ENCODE results near the gene MAMLD1. TPM values are rescaled to one million over a fixed set of nuclear protein-coding genes. Genes with fewer than 3 reads are reported as not detected.

Gene MAMLD1
- total and polyA plus RNA-seq, 4 donors, result 0.59 to 1.1 (median 0.76) TPM

DNA sequence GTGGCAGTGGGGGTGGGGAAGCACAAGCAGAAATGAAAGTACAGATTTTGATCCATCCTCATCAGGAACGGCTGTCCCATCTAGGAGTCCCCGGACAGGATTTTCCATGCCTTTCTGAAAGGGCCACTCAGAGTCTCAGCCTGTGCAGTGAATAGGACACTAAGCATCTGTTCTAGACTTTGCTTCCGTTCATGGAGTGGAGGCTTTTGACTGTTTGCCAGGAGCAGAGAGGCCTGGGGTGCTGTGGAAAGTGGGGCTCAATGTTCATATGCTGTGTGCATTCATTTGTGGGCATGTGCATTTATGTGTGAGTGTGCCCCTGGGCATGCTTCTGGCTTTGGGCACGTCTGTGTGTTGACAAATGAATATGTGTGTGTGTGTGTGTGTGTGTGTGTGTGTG lies 25.6 kb upstream of the MAMLD1 start:
- 66% methylated on average over 4 of the region's 4 CpGs for WGBS
- Histone ChIP-seq H3K27me3 (ENCODE audit: control insufficient read depth in 4 of 4, insufficient read depth in 4 of 4, low read length in 3 of 4) (no peaks in the 10 kb centered on the region), H3K9me3 (ENCODE audit: control insufficient read depth in 4 of 4, low read length in 3 of 4) (no peaks in the 10 kb centered on the region), H3K4me1 (ENCODE audit: control insufficient read depth in 4 of 4, insufficient read depth in 4 of 4, low read length in 3 of 4) (peaks cover 0 to 6% (median 0%) of the 10 kb centered on the region in 4 donors), H3K36me3 (ENCODE audit: control insufficient read depth in 4 of 4, insufficient read depth in 3 of 4, low read depth in 1 of 4, low read length in 3 of 4) (no peaks in the 10 kb centered on the region), H3K4me3 (ENCODE audit: low read depth in 1 of 3, low read length in 3 of 3) (no peak overlapping the region), H3K9ac (ENCODE audit: low read depth in 1 of 2, low read length in 2 of 2) (no peak overlapping the region), H3K27ac (ENCODE audit: low read depth in 1 of 2, low read length in 2 of 2) (no peak overlapping the region)
- DNase-seq (ENCODE audit: low spot score), result no peak
- TF ChIP-seq HNF4A (conservative IDR thresholded peaks at IDR 0.05), result no peak
- TF ChIP-seq YY1 (IDR thresholded peaks at IDR 0.05), result no peak
- TF ChIP-seq, protein P1, sequence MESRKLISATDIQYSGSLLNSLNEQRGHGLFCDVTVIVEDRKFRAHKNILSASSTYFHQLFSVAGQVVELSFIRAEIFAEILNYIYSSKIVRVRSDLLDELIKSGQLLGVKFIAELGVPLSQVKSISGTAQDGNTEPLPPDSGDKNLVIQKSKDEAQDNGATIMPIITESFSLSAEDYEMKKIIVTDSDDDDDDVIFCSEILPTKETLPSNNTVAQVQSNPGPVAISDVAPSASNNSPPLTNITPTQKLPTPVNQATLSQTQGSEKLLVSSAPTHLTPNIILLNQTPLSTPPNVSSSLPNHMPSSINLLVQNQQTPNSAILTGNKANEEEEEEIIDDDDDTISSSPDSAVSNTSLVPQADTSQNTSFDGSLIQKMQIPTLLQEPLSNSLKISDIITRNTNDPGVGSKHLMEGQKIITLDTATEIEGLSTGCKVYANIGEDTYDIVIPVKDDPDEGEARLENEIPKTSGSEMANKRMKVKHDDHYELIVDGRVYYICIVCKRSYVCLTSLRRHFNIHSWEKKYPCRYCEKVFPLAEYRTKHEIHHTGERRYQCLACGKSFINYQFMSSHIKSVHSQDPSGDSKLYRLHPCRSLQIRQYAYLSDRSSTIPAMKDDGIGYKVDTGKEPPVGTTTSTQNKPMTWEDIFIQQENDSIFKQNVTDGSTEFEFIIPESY (IDR thresholded peaks at IDR 0.05), result no peak
- no peak for TF ChIP-seq FOXA1 (IDR thresholded peaks at IDR 0.05)
- no peak for TF ChIP-seq HNF4G (IDR thresholded peaks at IDR 0.05)
- TF ChIP-seq FOXA2 (IDR thresholded peaks at IDR 0.05), result no peak
- no peak for TF ChIP-seq RAD21 (IDR thresholded peaks at IDR 0.05)
- TF ChIP-seq RXRA (IDR thresholded peaks at IDR 0.05), result no peak
- TF ChIP-seq, protein P2, sequence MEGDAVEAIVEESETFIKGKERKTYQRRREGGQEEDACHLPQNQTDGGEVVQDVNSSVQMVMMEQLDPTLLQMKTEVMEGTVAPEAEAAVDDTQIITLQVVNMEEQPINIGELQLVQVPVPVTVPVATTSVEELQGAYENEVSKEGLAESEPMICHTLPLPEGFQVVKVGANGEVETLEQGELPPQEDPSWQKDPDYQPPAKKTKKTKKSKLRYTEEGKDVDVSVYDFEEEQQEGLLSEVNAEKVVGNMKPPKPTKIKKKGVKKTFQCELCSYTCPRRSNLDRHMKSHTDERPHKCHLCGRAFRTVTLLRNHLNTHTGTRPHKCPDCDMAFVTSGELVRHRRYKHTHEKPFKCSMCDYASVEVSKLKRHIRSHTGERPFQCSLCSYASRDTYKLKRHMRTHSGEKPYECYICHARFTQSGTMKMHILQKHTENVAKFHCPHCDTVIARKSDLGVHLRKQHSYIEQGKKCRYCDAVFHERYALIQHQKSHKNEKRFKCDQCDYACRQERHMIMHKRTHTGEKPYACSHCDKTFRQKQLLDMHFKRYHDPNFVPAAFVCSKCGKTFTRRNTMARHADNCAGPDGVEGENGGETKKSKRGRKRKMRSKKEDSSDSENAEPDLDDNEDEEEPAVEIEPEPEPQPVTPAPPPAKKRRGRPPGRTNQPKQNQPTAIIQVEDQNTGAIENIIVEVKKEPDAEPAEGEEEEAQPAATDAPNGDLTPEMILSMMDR (IDR thresholded peaks at IDR 0.05; ENCODE audit: low read depth, low read length, missing input control), result no peak
- no peak for TF ChIP-seq TAF1 (conservative IDR thresholded peaks at IDR 0.05)
- no peak for TF ChIP-seq JUND (IDR thresholded peaks at IDR 0.05)
- TF ChIP-seq SP1 (IDR thresholded peaks at IDR 0.05), result no peak
- TF ChIP-seq, protein P3, sequence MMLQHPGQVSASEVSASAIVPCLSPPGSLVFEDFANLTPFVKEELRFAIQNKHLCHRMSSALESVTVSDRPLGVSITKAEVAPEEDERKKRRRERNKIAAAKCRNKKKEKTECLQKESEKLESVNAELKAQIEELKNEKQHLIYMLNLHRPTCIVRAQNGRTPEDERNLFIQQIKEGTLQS (IDR thresholded peaks at IDR 0.05), result no peak

DNA sequence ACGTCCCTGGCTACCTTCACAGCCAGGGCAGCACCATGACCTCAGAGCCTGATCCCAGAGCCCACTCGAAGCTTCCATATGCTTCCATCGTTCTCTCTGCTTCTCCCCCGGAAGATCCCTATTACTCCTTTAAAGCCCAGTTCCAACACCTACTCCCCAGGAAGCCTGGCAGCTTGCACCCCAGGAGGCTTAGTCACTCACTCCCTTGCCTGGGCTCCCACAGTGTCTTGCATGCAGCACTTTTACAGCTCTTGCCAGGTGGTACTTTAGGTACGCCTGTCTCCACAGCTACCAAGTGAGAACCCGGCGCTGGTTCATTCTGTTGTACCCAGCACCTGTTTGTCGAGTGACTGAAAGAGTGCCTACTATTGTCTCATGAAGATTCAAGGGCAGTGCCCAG lies 24.5 kb upstream of the MAMLD1 start:
- H3K27me3 ChIP-seq (ENCODE audit: control insufficient read depth in 4 of 4, insufficient read depth in 4 of 4, low read length in 3 of 4), result no peaks in the 10 kb centered on the region
- WGBS, result 93% methylated on average over 8 of the region's 8 CpGs

More for the DNA sequence above, 24.5 kb upstream of the MAMLD1 start:
- H3K36me3 ChIP-seq (ENCODE audit: control insufficient read depth in 4 of 4, insufficient read depth in 3 of 4, low read depth in 1 of 4, low read length in 3 of 4), result no peaks in the 10 kb centered on the region
- no peak overlapping the region for H3K27ac ChIP-seq (ENCODE audit: low read depth in 1 of 2, low read length in 2 of 2)
- no peak overlapping the region for H3K4me3 ChIP-seq (ENCODE audit: low read depth in 1 of 3, low read length in 3 of 3)
- DNase-seq (ENCODE audit: low spot score), result no peak
- H3K4me1 ChIP-seq (ENCODE audit: control insufficient read depth in 4 of 4, insufficient read depth in 4 of 4, low read length in 3 of 4), result peaks cover 0 to 6% (median 0%) of the 10 kb centered on the region in 4 donors
- no peaks in the 10 kb centered on the region for H3K9me3 ChIP-seq (ENCODE audit: control insufficient read depth in 4 of 4, low read length in 3 of 4)
- no peak overlapping the region for H3K9ac ChIP-seq (ENCODE audit: low read depth in 1 of 2, low read length in 2 of 2)
- TF ChIP-seq EGR1 (IDR thresholded peaks at IDR 0.05; ENCODE audit: low read depth in 2 of 2) (no peak), RAD21 (IDR thresholded peaks at IDR 0.05) (no peak), RXRA (IDR thresholded peaks at IDR 0.05) (no peak), NR2F2 (IDR thresholded peaks at IDR 0.05) (no peak), FOXA2 (IDR thresholded peaks at IDR 0.05) (no peak), GABPA (IDR thresholded peaks at IDR 0.05 in 1 of 2, conservative IDR thresholded peaks at IDR 0.05 in 1 of 2) (no peak), FOXA1 (IDR thresholded peaks at IDR 0.05) (no peak), SP1 (IDR thresholded peaks at IDR 0.05) (no peak), HNF4G (IDR thresholded peaks at IDR 0.05) (no peak), HNF4A (conservative IDR thresholded peaks at IDR 0.05) (no peak), JUND (IDR thresholded peaks at IDR 0.05) (no peak), TAF1 (conservative IDR thresholded peaks at IDR 0.05) (no peak), YY1 (IDR thresholded peaks at IDR 0.05) (no peak)
- TF ChIP-seq, protein P4, sequence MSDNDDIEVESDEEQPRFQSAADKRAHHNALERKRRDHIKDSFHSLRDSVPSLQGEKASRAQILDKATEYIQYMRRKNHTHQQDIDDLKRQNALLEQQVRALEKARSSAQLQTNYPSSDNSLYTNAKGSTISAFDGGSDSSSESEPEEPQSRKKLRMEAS (IDR thresholded peaks at IDR 0.05), result no peak
- TF ChIP-seq, protein P2 (IDR thresholded peaks at IDR 0.05; ENCODE audit: low read depth, low read length, missing input control), result no peak
- TF ChIP-seq, protein P5, sequence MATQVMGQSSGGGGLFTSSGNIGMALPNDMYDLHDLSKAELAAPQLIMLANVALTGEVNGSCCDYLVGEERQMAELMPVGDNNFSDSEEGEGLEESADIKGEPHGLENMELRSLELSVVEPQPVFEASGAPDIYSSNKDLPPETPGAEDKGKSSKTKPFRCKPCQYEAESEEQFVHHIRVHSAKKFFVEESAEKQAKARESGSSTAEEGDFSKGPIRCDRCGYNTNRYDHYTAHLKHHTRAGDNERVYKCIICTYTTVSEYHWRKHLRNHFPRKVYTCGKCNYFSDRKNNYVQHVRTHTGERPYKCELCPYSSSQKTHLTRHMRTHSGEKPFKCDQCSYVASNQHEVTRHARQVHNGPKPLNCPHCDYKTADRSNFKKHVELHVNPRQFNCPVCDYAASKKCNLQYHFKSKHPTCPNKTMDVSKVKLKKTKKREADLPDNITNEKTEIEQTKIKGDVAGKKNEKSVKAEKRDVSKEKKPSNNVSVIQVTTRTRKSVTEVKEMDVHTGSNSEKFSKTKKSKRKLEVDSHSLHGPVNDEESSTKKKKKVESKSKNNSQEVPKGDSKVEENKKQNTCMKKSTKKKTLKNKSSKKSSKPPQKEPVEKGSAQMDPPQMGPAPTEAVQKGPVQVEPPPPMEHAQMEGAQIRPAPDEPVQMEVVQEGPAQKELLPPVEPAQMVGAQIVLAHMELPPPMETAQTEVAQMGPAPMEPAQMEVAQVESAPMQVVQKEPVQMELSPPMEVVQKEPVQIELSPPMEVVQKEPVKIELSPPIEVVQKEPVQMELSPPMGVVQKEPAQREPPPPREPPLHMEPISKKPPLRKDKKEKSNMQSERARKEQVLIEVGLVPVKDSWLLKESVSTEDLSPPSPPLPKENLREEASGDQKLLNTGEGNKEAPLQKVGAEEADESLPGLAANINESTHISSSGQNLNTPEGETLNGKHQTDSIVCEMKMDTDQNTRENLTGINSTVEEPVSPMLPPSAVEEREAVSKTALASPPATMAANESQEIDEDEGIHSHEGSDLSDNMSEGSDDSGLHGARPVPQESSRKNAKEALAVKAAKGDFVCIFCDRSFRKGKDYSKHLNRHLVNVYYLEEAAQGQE (IDR thresholded peaks at IDR 0.05), result no peak
- TF ChIP-seq, protein P3 (IDR thresholded peaks at IDR 0.05), result no peak
- TF ChIP-seq, protein P1 (IDR thresholded peaks at IDR 0.05), result no peak
